Body of pancreas (tissue), 4 donors: ENCODE data around the gene TRIM71. TPM values are rescaled to one million over a fixed set of nuclear protein-coding genes. Genes with fewer than 3 reads are reported as not detected.

ENCODE experiments used
- ATAC-seq: fragments of 150-250 bp; one replicate; pipeline ENCODE4 v1.9.1; 2016
- DNase-seq, 4 donors: peaks; one replicate each; pipeline ENCODE4 v3.0.0-alpha.2; 2019
- H3K27ac ChIP-seq, 4 donors: fragments of 200-600 bp; sonication (generic); 1 replicate in 3 of 4; 2 replicates in 1 of 4; pipeline versions ENCODE4 v1.5.1 to v1.6.1; 2016 to 2019; ENCODE audit warnings: mild to moderate bottlenecking in 1 of 4, mixed read lengths in 1 of 4, moderate library complexity in 1 of 4
- H3K27me3 ChIP-seq, 2 donors: fragments of 200-600 bp; sonication (generic); one replicate each; pipeline ENCODE4 v1.6.0; 2016; ENCODE audit warnings: mild to moderate bottlenecking in 1 of 2
- H3K36me3 ChIP-seq, 2 donors: fragments of 200-600 bp; sonication (generic); replicated peaks in 1 of 2; 2 replicates each; pipeline ENCODE4 v1.5.1; 2016; ENCODE audit warnings: low read depth in 2 of 2; ENCODE audit not compliant: insufficient read depth in 1 of 2
- H3K4me1 ChIP-seq: fragments of 200-600 bp; sonication (generic); one replicate; pipeline ENCODE4 v1.6.0; 2016
- H3K4me3 ChIP-seq, 2 donors: fragments of 200-600 bp; sonication (generic); 1 replicate in 1 of 2; 2 replicates in 1 of 2; pipeline ENCODE4 v1.5.1; 2016 to 2019
- H3K9me3 ChIP-seq, 3 donors: fragments of 200-600 bp; sonication (generic); 1 replicate in 2 of 3; 2 replicates in 1 of 3; pipeline ENCODE4 v1.5.1; 2016
- POLR2A ChIP-seq, 3 donors: fragments of 450-650 bp; IDR thresholded peaks; one replicate each; pipeline ENCODE4 v1.6.1; 2016; ENCODE audit warnings: antibody characterized with exemption in 3 of 3, mild to moderate bottlenecking in 2 of 3
- WGBS, 2 donors: methylation state at CpG; one replicate each; pipeline ENCODE4 v1.1.5; 2017; 5-methylcytosine and 5-hydroxymethylcytosine counted together
- intact Hi-C: fragments of 100-400 bp; cut with DNase I; formaldehyde crosslinking; loops from one replicate; pipeline ENCODE4 v1.15.1; 2023
- total RNA-seq, 2 donors: library from RNA; depleted of rRNA; stranded (reverse); fragments of >200 nt; gene quantifications; one replicate each; pipeline ENCODE4 v1.1.0, GENCODE V29; 2016
- TF ChIP-seq, protein P1 (sequence below), 7 experiments: fragments of 450-650 bp in 4 of 7; fragments of 200-600 bp in 3 of 7; sonication (generic) in 3 of 7; IDR thresholded peaks; one replicate each; pipeline ENCODE4 v1.5.1; 2016 to 2019; ENCODE audit warnings: antibody characterized with exemption in 7 of 7

TRIM71 gene
- total RNA-seq, 2 donors from 2014 or later, result not detected

DNA sequence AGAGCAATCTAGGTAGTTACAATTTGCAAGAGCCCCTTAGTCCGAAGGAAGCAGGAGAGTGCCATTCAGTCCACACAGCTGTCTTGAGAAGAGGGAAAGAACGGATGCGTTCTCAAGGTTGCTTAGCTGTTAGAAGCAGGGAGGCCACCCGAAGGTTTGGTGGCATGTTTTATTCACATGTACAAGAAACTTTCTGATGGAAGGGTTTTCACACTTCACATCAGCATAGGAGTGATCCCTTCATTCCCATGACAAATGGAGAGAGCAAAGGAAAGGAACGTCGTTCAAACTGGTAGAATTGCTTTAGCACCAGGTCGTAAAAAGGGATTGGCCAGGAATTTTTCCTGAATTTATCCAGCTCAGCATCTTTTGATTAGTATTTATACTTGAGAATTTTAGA is 53.5 kb downstream of the TRIM71 start:
- TF ChIP-seq, protein P1, sequence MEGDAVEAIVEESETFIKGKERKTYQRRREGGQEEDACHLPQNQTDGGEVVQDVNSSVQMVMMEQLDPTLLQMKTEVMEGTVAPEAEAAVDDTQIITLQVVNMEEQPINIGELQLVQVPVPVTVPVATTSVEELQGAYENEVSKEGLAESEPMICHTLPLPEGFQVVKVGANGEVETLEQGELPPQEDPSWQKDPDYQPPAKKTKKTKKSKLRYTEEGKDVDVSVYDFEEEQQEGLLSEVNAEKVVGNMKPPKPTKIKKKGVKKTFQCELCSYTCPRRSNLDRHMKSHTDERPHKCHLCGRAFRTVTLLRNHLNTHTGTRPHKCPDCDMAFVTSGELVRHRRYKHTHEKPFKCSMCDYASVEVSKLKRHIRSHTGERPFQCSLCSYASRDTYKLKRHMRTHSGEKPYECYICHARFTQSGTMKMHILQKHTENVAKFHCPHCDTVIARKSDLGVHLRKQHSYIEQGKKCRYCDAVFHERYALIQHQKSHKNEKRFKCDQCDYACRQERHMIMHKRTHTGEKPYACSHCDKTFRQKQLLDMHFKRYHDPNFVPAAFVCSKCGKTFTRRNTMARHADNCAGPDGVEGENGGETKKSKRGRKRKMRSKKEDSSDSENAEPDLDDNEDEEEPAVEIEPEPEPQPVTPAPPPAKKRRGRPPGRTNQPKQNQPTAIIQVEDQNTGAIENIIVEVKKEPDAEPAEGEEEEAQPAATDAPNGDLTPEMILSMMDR (IDR thresholded peaks at IDR 0.05), result no peak
- TF ChIP-seq POLR2A (IDR thresholded peaks at IDR 0.05), result no peak
- no peak overlapping the region for H3K27ac ChIP-seq
- 86 to 90% methylated on average over 7 of the region's 7 CpGs for WGBS, 2 donors

DNA sequence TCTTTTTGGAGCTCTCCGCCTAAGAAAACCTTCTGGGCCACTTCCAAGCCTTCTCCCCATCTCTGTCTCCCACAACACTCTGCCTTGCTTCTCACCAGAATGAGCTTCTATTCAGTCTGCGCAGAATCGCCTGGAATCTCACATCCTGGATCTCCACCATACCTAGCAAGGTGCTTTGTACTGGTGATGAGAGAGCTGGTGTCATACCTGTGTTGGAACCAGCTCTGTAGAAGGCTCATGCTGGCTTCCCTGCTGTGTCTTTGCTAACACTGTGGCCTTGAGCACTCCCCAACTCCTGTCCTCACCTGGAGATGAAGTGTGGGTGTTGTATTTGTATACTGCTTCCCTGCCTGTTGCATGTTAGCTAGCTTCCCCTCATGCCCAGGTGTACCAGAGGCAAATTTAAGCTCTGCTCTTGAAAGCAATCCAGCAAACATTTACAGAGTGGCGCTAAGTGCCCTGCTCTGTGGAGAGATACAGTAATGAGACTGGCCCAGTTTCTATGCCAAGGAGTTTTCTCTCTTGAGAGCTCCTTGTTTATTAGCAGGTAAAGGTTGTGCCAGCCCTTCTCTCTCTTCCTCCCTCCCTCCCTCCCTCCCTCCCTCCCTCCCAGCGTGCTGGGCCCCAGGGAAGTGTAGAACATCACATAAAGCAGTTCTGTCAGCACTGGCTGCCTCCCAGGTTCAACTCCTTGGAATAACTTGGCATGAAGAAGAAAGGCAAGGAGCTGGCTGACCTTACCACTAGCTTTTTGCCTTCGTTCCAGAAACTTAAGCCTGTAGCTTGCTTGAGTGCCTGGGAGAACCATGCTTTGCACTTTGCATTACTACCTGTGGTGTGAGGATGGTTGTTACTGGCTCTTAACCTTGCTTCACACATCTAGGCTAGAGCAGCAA is 54.9 kb downstream of the TRIM71 start:
- Histone ChIP-seq H3K36me3 (no peaks in the 10 kb centered on the region), H3K27me3 (no peaks in the 10 kb centered on the region), H3K27ac (no peak overlapping the region), H3K4me1 (no peaks in the 10 kb centered on the region), H3K9me3 (no peaks in the 10 kb centered on the region), H3K4me3 (no peak overlapping the region)
- DNase-seq (peak; percentile 18 to 52 (median 34)), ATAC-seq (no peak)
- intact Hi-C loops, result no loop called here
- TF ChIP-seq POLR2A (IDR thresholded peaks at IDR 0.05), result no peak
- TF ChIP-seq, protein P1 (IDR thresholded peaks at IDR 0.05), result no peak
- 49 to 58% methylated on average over 6 of the region's 6 CpGs for WGBS, 2 donors

More for the DNA sequence above, 53.5 kb downstream of the TRIM71 start:
- DNase-seq (no peak), ATAC-seq (no peak)
- no peaks in the 10 kb centered on the region for H3K9me3 ChIP-seq
- no peaks in the 10 kb centered on the region for H3K36me3 ChIP-seq
- no peaks in the 10 kb centered on the region for H3K27me3 ChIP-seq
- H3K4me3 ChIP-seq, result no peak overlapping the region
- no peaks in the 10 kb centered on the region for H3K4me1 ChIP-seq
- intact Hi-C loops, result no loop called here

DNA sequence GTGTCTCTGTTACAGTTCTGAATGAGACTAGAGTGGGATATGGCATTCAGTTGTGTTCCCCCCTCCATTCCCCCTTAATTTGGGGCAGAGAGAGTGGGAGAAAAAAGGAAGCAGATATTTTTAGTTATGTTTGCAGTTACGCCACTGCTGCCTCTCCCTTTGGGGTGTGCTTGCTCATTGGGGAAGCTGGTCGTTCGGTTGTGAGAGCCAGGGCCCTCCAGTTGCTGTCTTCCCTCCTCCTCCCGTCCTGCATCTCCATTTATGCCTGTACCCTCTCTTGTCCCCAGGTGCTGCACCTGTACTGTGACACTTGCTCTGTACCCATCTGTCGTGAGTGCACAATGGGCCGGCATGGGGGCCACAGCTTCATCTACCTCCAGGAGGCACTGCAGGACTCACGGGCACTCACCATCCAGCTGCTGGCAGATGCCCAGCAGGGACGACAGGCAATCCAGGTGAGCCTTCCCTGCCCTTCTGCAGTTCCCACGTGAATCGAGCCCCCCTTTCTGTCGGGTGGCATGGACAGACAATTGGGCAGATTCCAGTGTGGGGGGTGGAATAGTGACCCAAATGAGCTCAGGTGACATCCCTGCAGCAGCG is 55.8 kb downstream of the TRIM71 start:
- no peaks in the 10 kb centered on the region for H3K36me3 ChIP-seq
- 48 to 64% methylated on average over 8 to 12 of the region's 12 CpGs for WGBS, 2 donors
- H3K27me3 ChIP-seq, result no peaks in the 10 kb centered on the region
- DNase-seq (peak in 1 of 4 donors; percentile 9), ATAC-seq (no peak)
- no peaks in the 10 kb centered on the region for H3K4me1 ChIP-seq
- TF ChIP-seq POLR2A (IDR thresholded peaks at IDR 0.05), result no peak
- TF ChIP-seq, protein P1 (IDR thresholded peaks at IDR 0.05), result no peak
- intact Hi-C loops, result no loop called here
- no peak overlapping the region for H3K4me3 ChIP-seq
- no peak overlapping the region for H3K27ac ChIP-seq
- no peaks in the 10 kb centered on the region for H3K9me3 ChIP-seq

DNA sequence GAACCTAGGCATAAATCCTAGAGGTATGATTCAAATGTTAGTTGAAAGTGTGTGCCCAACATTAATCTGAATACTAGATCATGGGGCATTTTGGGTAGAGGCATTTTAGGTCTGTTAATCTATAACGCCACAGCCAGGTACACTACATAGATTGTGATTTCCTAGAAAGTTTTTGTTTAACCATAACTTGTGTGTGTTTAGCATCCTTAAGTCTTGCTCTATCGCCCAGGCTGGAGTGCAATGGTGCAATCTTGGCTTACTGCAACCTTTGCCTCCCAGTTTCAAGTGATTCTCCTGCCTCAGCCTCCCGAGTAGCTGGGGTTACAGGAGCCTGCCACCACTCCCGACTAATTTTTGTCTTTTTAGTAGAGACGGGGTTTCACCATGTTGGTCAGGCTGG is 59.1 kb downstream of the TRIM71 start:
- TF ChIP-seq, protein P1 (IDR thresholded peaks at IDR 0.05), result no peak
- Histone ChIP-seq H3K4me3 (no peak overlapping the region), H3K36me3 (no peaks in the 10 kb centered on the region), H3K27me3 (no peaks in the 10 kb centered on the region), H3K27ac (no peak overlapping the region), H3K4me1 (no peaks in the 10 kb centered on the region), H3K9me3 (no peaks in the 10 kb centered on the region)
- intact Hi-C loops, result no loop called here
- ATAC-seq (no peak), DNase-seq (no peak)
- WGBS, 2 donors, result 85 to 90% methylated on average over 5 of the region's 5 CpGs
